Neural cell (in vitro differentiated cells): ENCODE results near the gene PRDM2. TPM values are rescaled to one million over a fixed set of nuclear protein-coding genes. Genes with fewer than 3 reads are reported as not detected.
"Not testable (repeated sequence)": the region's sequence is repeated elsewhere in the genome, so short reads cannot be mapped to it uniquely, and the experiment has no call there.

Source experiments
- H2AFZ ChIP-seq: fragments of 200-600, 300-800 bp; sonication (generic), shearing (Covaris generic); 2 replicates; pipeline ENCODE4 v1.6.0; 2014; ENCODE audit warnings: low read depth, mild to moderate bottlenecking, antibody characterized with exemption, low read length, moderate library complexity
- H3F3A ChIP-seq: fragments of 200-600 bp; shearing (Covaris generic); 2 replicates; pipeline ENCODE4 v1.6.1; 2016; ENCODE audit warnings: mild to moderate bottlenecking, moderate library complexity, mixed read lengths, antibody characterized with exemption, low read length; ENCODE audit not compliant: insufficient read depth, poor library complexity, severe bottlenecking
- H3K27ac ChIP-seq: fragments of 200-600, 300-800 bp; sonication (generic), shearing (Covaris generic); 2 replicates; pipeline ENCODE4 v1.5.1; 2014; ENCODE audit warnings: mild to moderate bottlenecking, low read length, moderate library complexity
- H3K27me3 ChIP-seq: fragments of 300-800, 200-600 bp; sonication (generic), shearing (Covaris generic); 2 replicates; pipeline ENCODE4 v1.6.0; 2014; ENCODE audit warnings: mild to moderate bottlenecking, low read depth, low read length, moderate library complexity; ENCODE audit not compliant: insufficient read depth
- H3K36me3 ChIP-seq: fragments of 300-800, 200-600 bp; sonication (generic), shearing (Covaris generic); 2 replicates; pipeline ENCODE4 v1.5.1; 2014; ENCODE audit warnings: mild to moderate bottlenecking, antibody characterized with exemption, low read length, moderate library complexity; ENCODE audit not compliant: insufficient read depth
- H3K4me2 ChIP-seq: fragments of 300-800, 200-600 bp; sonication (generic), shearing (Covaris generic); 2 replicates; pipeline ENCODE4 v1.6.0; 2014; ENCODE audit warnings: mild to moderate bottlenecking, low read length
- H3K4me3 ChIP-seq: fragments of 300-800, 200-600 bp; sonication (generic), shearing (Covaris generic); 2 replicates; pipeline ENCODE4 v1.5.1; 2014; ENCODE audit warnings: mild to moderate bottlenecking, low read length, moderate library complexity
- H3K79me2 ChIP-seq: fragments of 200-600 bp; shearing (Covaris generic); replicated peaks from 2 replicates; pipeline ENCODE4 v1.6.0; 2014; ENCODE audit warnings: mild to moderate bottlenecking, low read length, moderate library complexity; ENCODE audit not compliant: insufficient read depth
- H3K9ac ChIP-seq: fragments of 300-800, 200-600 bp; sonication (generic), shearing (Covaris generic); 2 replicates; pipeline ENCODE4 v1.6.1; 2016; ENCODE audit warnings: mild to moderate bottlenecking, low read length, mixed read lengths
- H3K9me2 ChIP-seq: fragments of 200-600 bp; shearing (Covaris generic); 2 replicates; pipeline ENCODE4 v1.6.1; 2016; ENCODE audit warnings: mild to moderate bottlenecking, low read length, mixed read lengths; ENCODE audit not compliant: insufficient read depth
- H3K9me3 ChIP-seq: fragments of 200-600, 300-800 bp; sonication (generic), shearing (Covaris generic); 2 replicates; pipeline ENCODE4 v1.6.1; 2016; ENCODE audit warnings: mild to moderate bottlenecking, mixed run types, low read length, moderate library complexity, mixed read lengths
- H4K20me1 ChIP-seq: fragments of 200-600 bp; shearing (Covaris generic); 2 replicates; pipeline ENCODE4 v1.6.1; 2016; ENCODE audit warnings: mild to moderate bottlenecking, mixed run types; ENCODE audit not compliant: insufficient read depth
- CTCF ChIP-seq: fragments of 450-650 bp; IDR thresholded peaks from 2 replicates; pipeline ENCODE4 v1.5.1; 2014; ENCODE audit warnings: antibody characterized with exemption, mild to moderate bottlenecking, moderate library complexity; ENCODE audit not compliant: poor library complexity, severe bottlenecking
- EP300 ChIP-seq: fragments of 450-650 bp; conservative IDR thresholded peaks from 2 replicates; pipeline ENCODE4 v1.6.1; 2014; ENCODE audit warnings: antibody characterized with exemption, mild to moderate bottlenecking, moderate library complexity; ENCODE audit not compliant: poor library complexity, severe bottlenecking
- EZH2 ChIP-seq: fragments of 200-600, 300-800 bp; shearing (Covaris generic), sonication (generic); IDR thresholded peaks from 2 replicates; pipeline ENCODE4 v1.6.1; 2014; ENCODE audit warnings: antibody characterized with exemption, low read length, borderline replicate concordance, mild to moderate bottlenecking; ENCODE audit not compliant: insufficient read depth, poor library complexity, severe bottlenecking
- MXI1 ChIP-seq: fragments of 450-650 bp; conservative IDR thresholded peaks from 2 replicates; pipeline ENCODE4 v1.6.1; 2014; ENCODE audit warnings: antibody characterized with exemption, mild to moderate bottlenecking; ENCODE audit not compliant: poor library complexity, severe bottlenecking
- POLR2AphosphoS5 ChIP-seq: IDR thresholded peaks from 2 replicates; pipeline ENCODE4 v1.6.1; 2012
- RAD21 ChIP-seq: fragments of 450-650 bp; conservative IDR thresholded peaks from 2 replicates; pipeline ENCODE4 v1.6.1; 2014; ENCODE audit warnings: antibody characterized with exemption, mild to moderate bottlenecking, moderate library complexity
- REST ChIP-seq: IDR thresholded peaks from 2 replicates; pipeline ENCODE4 v1.6.1; 2012; ENCODE audit warnings: borderline replicate concordance
- SMC3 ChIP-seq: fragments of 450-650 bp; conservative IDR thresholded peaks from 2 replicates; pipeline ENCODE4 v1.6.1; 2014; ENCODE audit warnings: antibody characterized with exemption, mild to moderate bottlenecking, moderate library complexity; ENCODE audit not compliant: poor library complexity
- TAF1 ChIP-seq: IDR thresholded peaks from 2 replicates; pipeline ENCODE4 v1.6.1; 2012; ENCODE audit warnings: low read depth
- polyA plus RNA-seq: library from polyadenylated mRNA; depleted of rRNA; stranded (reverse); fragments of >200 nt; gene quantifications from 2 replicates; pipeline ENCODE4 v1.2.3, GENCODE V29; 2014

PRDM2 gene
- polyA plus RNA-seq, 1 donor from 2014 or later, result 10.7 TPM

DNA sequence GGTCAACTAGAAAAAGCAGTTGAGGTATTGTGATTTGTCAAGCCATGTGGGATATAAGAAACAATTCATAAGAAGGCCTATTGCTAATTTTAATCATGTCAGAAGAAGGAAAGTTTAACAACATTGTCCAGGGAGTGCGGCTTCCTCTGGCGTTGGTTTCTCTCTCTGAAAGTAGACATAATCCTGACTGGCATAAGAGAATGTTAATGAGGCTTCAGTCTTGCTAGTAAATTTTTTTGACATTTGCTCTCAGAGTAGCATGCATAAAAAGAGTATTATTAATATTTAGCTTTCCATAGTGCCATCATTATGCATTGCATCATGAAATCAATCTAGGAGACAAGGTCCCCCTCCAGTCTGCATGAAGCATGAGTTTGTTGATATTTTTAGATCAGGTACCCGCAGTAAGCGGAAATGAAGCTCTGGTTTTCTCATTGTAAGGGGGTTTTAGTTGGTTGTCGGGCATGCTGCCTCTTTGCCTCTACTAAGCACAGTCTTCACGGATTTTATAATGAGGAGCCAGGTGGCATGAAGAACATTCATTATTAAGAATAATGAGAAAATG lies 12.8 kb upstream of the PRDM2 start:
- no peaks in the 10 kb centered on the region for H3K36me3 ChIP-seq
- no peak overlapping the region for H3K9ac ChIP-seq
- H3K79me2 ChIP-seq, result no peaks in the 10 kb centered on the region
- peak overlapping the region; percentile 39 for H3K4me3 ChIP-seq
- no peaks in the 10 kb centered on the region for H3F3A ChIP-seq
- peak overlapping the region; percentile 31 for H3K27ac ChIP-seq
- no peaks in the 10 kb centered on the region for H3K27me3 ChIP-seq
- no peak for TF ChIP-seq POLR2AphosphoS5
- TF ChIP-seq REST, result no peak
- TF ChIP-seq EP300, result peak; percentile 25
- no peak for TF ChIP-seq RAD21
- no peaks in the 10 kb centered on the region for H4K20me1 ChIP-seq
- H2AFZ ChIP-seq, result no peak overlapping the region
- no peaks in the 10 kb centered on the region for H3K9me2 ChIP-seq
- peak overlapping the region; percentile 42 for H3K4me2 ChIP-seq
- H3K9me3 ChIP-seq, result no peaks in the 10 kb centered on the region

- H4K20me1 ChIP-seq, H3K27me3 ChIP-seq, H3K4me2 ChIP-seq, H2AFZ ChIP-seq, H3K9me2 ChIP-seq, H3K9me3 ChIP-seq, H3K9ac ChIP-seq, H3F3A ChIP-seq, H3K79me2 ChIP-seq, H3K36me3 ChIP-seq, H3K4me3 ChIP-seq: not testable (repeated sequence)
- H3K27ac ChIP-seq, result peak overlapping the region; percentile 11
These were observed 6.9 kb upstream of the PRDM2 start for GRCh38 chr1:13693094-13693493.

GRCh38 chr1:13694886-13695684 lies 4.9 kb upstream of the PRDM2 start:
- H3K36me3 ChIP-seq, result no peaks in the 10 kb centered on the region
- H3K4me2 ChIP-seq, result no peak overlapping the region
- H3K27me3 ChIP-seq, result no peaks in the 10 kb centered on the region
- H3K27ac ChIP-seq, result no peak overlapping the region
- H3F3A ChIP-seq, result no peaks in the 10 kb centered on the region
- no peak overlapping the region for H2AFZ ChIP-seq
- no peaks in the 10 kb centered on the region for H3K9me3 ChIP-seq
- H3K9me2 ChIP-seq, result no peaks in the 10 kb centered on the region
- no peak overlapping the region for H3K4me3 ChIP-seq
- no peak for TF ChIP-seq TAF1
- TF ChIP-seq CTCF, result no peak
- TF ChIP-seq EP300, result no peak
- no peak for TF ChIP-seq RAD21
- TF ChIP-seq REST, result no peak
- TF ChIP-seq POLR2AphosphoS5, result no peak
- TF ChIP-seq EZH2, result no peak
- TF ChIP-seq MXI1, result no peak
- no peak for TF ChIP-seq SMC3
- peaks cover 4% of the 10 kb centered on the region for H3K79me2 ChIP-seq
- no peaks in the 10 kb centered on the region for H4K20me1 ChIP-seq
- H3K9ac ChIP-seq, result no peak overlapping the region
